ENCODE results near the gene HNRNPC. TPM values are rescaled to one million over a fixed set of nuclear protein-coding genes. Genes with fewer than 3 reads are reported as not detected.
A peak's percentile ranks its signal among the peaks of the same experiment; 100 is the strongest.
"Not testable (repeated sequence)": the region's sequence is repeated elsewhere in the genome, so short reads cannot be mapped to it uniquely, and the experiment has no call there.

Gene HNRNPC
- total RNA-seq, 2 experiments from 2014 or later, result 1,063 to 1,070 TPM

GRCh38 chr14:21238823-21239518 lies 30.3 kb downstream of the HNRNPC start:
- no peaks in the 10 kb centered on the region for H3K9me3 Mint-ChIP-seq
- ChIA-PET POLR2A (interaction anchor here (0.6 to 1.6 kb wide), 3 partner anchors 17 to 122 kb away, joined by 3 to 7 read pairs (median 3); no protein-coding TSS in a partner anchor), CTCF (interaction anchor here (1.1 kb wide), 1 partner anchor 11 kb away, joined by 3 read pairs; no protein-coding TSS in a partner anchor)
- intact Hi-C loops (cut with micrococcal nuclease), result loop anchor here (10.0 kb wide), 1 partner anchor 316 kb away; no protein-coding TSS in a partner anchor
- H3K4me1 Mint-ChIP-seq (ENCODE audit: low read depth), result peaks cover 83% of the 10 kb centered on the region
- H3K27me3 Mint-ChIP-seq, result no peaks in the 10 kb centered on the region
- H3K4me3 Mint-ChIP-seq, result no peak overlapping the region
- DNase-seq, result no peak
- H3K36me3 Mint-ChIP-seq, result peaks cover 55% of the 10 kb centered on the region
- H3K27ac Mint-ChIP-seq, result peak overlapping the region; percentile 33

- Mint-ChIP-seq H3K27me3 (no peaks in the 10 kb centered on the region), H3K36me3 (peaks cover 60% of the 10 kb centered on the region), H3K4me3 (no peak overlapping the region), H3K9me3 (no peaks in the 10 kb centered on the region), H3K27ac (peak overlapping the region; percentile 13), H3K4me1 (ENCODE audit: low read depth) (peaks cover 86% of the 10 kb centered on the region)
- CTCF ChIA-PET, result no interaction called here
- DNase-seq, result no peak
- POLR2A ChIA-PET, result no interaction called here
- intact Hi-C loops (cut with micrococcal nuclease), result loop anchor here (10.0 kb wide), 1 partner anchor 318 kb away; no protein-coding TSS in a partner anchor
Measured at GRCh38 chr14:21236948-21237797, 32.1 kb downstream of the HNRNPC start.

- no peaks in the 10 kb centered on the region for H3K27me3 Mint-ChIP-seq
Measured at GRCh38 chr14:21234112-21234511, 35.1 kb downstream of the HNRNPC start.

GRCh38 chr14:21233457-21234076 lies 35.7 kb downstream of the HNRNPC start:
- DNase-seq, result peak; percentile 33
- ChIA-PET CTCF (interaction anchor here (0.9 to 1.9 kb wide), 2 partner anchors 13 to 23 kb away, joined by 3 to 5 read pairs; no protein-coding TSS in a partner anchor), POLR2A (interaction anchor here (1.0 kb wide), 1 partner anchor 221 kb away, joined by 4 read pairs; no protein-coding TSS in a partner anchor)
- H3K4me1 Mint-ChIP-seq (ENCODE audit: low read depth), result peaks cover 89% of the 10 kb centered on the region
- peaks cover 66% of the 10 kb centered on the region for H3K36me3 Mint-ChIP-seq
- no peaks in the 10 kb centered on the region for H3K9me3 Mint-ChIP-seq
- peak overlapping the region; percentile 79 for H3K27ac Mint-ChIP-seq
- intact Hi-C loops (cut with micrococcal nuclease), result loop anchor here (2.0 to 10.0 kb wide), 3 partner anchors 21 to 321 kb away; partner anchors contain the start of gene SUPT16H
- H3K4me3 Mint-ChIP-seq, result peak overlapping the region; percentile 46
- H3K27me3 Mint-ChIP-seq, result no peaks in the 10 kb centered on the region

More at GRCh38 chr14:21234112-21234511, 35.1 kb downstream of the HNRNPC start:
- CTCF ChIA-PET, result no interaction called here
- Mint-ChIP-seq H3K4me3 (peak overlapping the region; percentile 46), H3K4me1 (ENCODE audit: low read depth) (peaks cover 95% of the 10 kb centered on the region), H3K36me3 (peaks cover 72% of the 10 kb centered on the region), H3K9me3 (no peaks in the 10 kb centered on the region), H3K27ac (peak overlapping the region; percentile 5)
- intact Hi-C loops (cut with micrococcal nuclease), result loop anchor here (2.0 to 10.0 kb wide), 3 partner anchors 21 to 321 kb away; partner anchors contain the start of gene SUPT16H
- no peak for DNase-seq
- POLR2A ChIA-PET, result interaction anchor here (1.0 kb wide), 1 partner anchor 220 kb away, joined by 4 read pairs; no protein-coding TSS in a partner anchor

GRCh38 chr14:21231020-21231652 lies 38.1 kb downstream of the HNRNPC start:
- no peaks in the 10 kb centered on the region for H3K27me3 Mint-ChIP-seq
- H3K4me3 Mint-ChIP-seq, result peak overlapping the region; percentile 66
- intact Hi-C loops (cut with micrococcal nuclease), result loop anchor here (1.0 to 10.0 kb wide), 4 partner anchors 14 to 324 kb away; partner anchors contain the start of gene SUPT16H
- DNase-seq, result peak; percentile 53
- ChIA-PET POLR2A (interaction anchor here (0.9 to 2.7 kb wide), 6 partner anchors 16 to 139 kb away, joined by 3 to 16 read pairs (median 6); no protein-coding TSS in a partner anchor), CTCF (interaction anchor here (1.1 to 2.0 kb wide), 6 partner anchors 15 to 162 kb away, joined by 3 to 6 read pairs (median 4); no protein-coding TSS in a partner anchor)
- H3K4me1 Mint-ChIP-seq (ENCODE audit: low read depth), result peaks cover 83% of the 10 kb centered on the region
- peak overlapping the region; percentile 92 for H3K27ac Mint-ChIP-seq
- peaks cover 72% of the 10 kb centered on the region for H3K36me3 Mint-ChIP-seq
- H3K9me3 Mint-ChIP-seq, result no peaks in the 10 kb centered on the region

- Mint-ChIP-seq H3K36me3 (peaks cover 74% of the 10 kb centered on the region), H3K9me3 (no peaks in the 10 kb centered on the region), H3K4me3 (peak overlapping the region; percentile 40), H3K4me1 (ENCODE audit: low read depth) (peaks cover 78% of the 10 kb centered on the region), H3K27ac (peak overlapping the region; percentile 92), H3K27me3 (no peaks in the 10 kb centered on the region)
- ChIA-PET CTCF (interaction anchor here (0.6 to 0.7 kb wide), 2 partner anchors 13 to 97 kb away, joined by 3 read pairs; no protein-coding TSS in a partner anchor), POLR2A (interaction anchor here (0.9 to 2.7 kb wide), 4 partner anchors 12 to 35 kb away, joined by 3 to 16 read pairs (median 11); no protein-coding TSS in a partner anchor)
- DNase-seq, result no peak
- intact Hi-C loops (cut with micrococcal nuclease), result loop anchor here (2.0 to 10.0 kb wide), 4 partner anchors 13 to 325 kb away; partner anchors contain the start of gene SUPT16H
Measured at GRCh38 chr14:21229821-21230220, 39.4 kb downstream of the HNRNPC start.

GRCh38 chr14:21227981-21228380 lies 41.3 kb downstream of the HNRNPC start:
- CTCF ChIA-PET, result no interaction called here
- H3K9me3 Mint-ChIP-seq, result no peaks in the 10 kb centered on the region
- peak overlapping the region; percentile 8 for H3K27ac Mint-ChIP-seq
- intact Hi-C loops (cut with micrococcal nuclease), result loop anchor here (2.0 kb wide), 1 partner anchor 17 kb away; no protein-coding TSS in a partner anchor
- no peak for DNase-seq
- H3K36me3 Mint-ChIP-seq, result peaks cover 74% of the 10 kb centered on the region
- H3K27me3 Mint-ChIP-seq, result no peaks in the 10 kb centered on the region
- H3K4me1 Mint-ChIP-seq (ENCODE audit: low read depth), result peaks cover 78% of the 10 kb centered on the region
- no peak overlapping the region for H3K4me3 Mint-ChIP-seq
- POLR2A ChIA-PET, result interaction anchor here (0.8 to 1.6 kb wide), 2 partner anchors 17 to 37 kb away, joined by 3 to 4 read pairs; no protein-coding TSS in a partner anchor

- peaks cover 78% of the 10 kb centered on the region for H3K36me3 Mint-ChIP-seq
- ChIA-PET CTCF (no interaction called here), POLR2A (interaction anchor here (0.6 kb wide), 1 partner anchor 1928 kb away, joined by 3 read pairs; no protein-coding TSS in a partner anchor)
- peaks cover 77% of the 10 kb centered on the region for H3K4me1 Mint-ChIP-seq (ENCODE audit: low read depth)
- no peak overlapping the region for H3K4me3 Mint-ChIP-seq
- H3K27me3 Mint-ChIP-seq, result no peaks in the 10 kb centered on the region
- H3K9me3 Mint-ChIP-seq, result no peaks in the 10 kb centered on the region
- H3K27ac Mint-ChIP-seq, result no peak overlapping the region
- no peak for DNase-seq
- intact Hi-C loops (cut with micrococcal nuclease), result no loop called here
Measured at GRCh38 chr14:21227150-21227549, 42.1 kb downstream of the HNRNPC start.

DNA sequence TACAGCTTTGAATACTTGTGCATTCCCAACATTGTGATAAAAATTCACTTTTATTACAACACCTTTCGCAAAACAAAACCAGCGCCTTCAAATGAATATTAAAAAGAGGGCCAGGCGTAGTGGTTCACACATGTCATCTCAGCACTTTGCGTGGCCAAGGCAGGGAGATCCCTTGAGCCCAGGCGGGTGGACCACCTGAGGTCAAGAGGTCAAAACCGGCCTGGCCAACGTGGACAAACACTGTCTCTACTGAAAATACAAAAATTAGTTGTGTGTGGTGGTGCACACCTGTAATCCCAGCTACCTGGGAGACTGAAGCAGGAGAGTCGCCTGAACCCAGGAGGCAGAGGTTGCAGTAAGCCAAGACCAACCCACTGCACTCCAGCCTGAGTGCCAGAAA lies 42.8 kb downstream of the HNRNPC start:
- no peak overlapping the region for H3K27ac Mint-ChIP-seq

DNA sequence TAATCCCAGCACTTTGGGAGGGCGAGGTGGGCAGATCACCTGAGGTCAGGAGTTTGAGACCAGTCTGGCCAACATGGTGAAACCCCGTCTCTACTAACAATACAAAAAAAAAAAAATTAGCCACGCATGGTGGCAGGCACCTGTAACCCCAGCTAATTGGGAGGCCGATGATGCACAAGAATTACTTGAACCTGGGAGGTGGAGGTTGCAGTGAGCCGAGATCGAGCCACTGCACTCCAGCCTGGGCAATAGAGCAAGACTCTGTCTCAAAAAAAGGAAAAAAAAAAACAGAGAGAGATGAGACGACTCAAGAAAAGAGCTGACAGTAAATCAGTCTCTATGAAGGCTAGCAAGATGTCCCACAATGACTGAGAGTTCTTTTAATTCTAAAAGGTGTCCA lies 44.1 kb downstream of the HNRNPC start:
- H3K27ac Mint-ChIP-seq; H3K9me3 Mint-ChIP-seq; H3K27me3 Mint-ChIP-seq; DNase-seq; H3K4me3 Mint-ChIP-seq; intact Hi-C loops (cut with micrococcal nuclease): not testable (repeated sequence)
- Mint-ChIP-seq H3K4me1 (ENCODE audit: low read depth) (peaks cover 76% of the 10 kb centered on the region), H3K36me3 (peaks cover 77% of the 10 kb centered on the region)
- ChIA-PET CTCF (interaction anchor here (1.6 kb wide), 1 partner anchor 15 kb away, joined by 4 read pairs; no protein-coding TSS in a partner anchor), POLR2A (interaction anchor here (0.9 kb wide), 1 partner anchor 9 kb away, joined by 3 read pairs; no protein-coding TSS in a partner anchor)

More for the DNA sequence above, 42.8 kb downstream of the HNRNPC start:
- H3K4me1 Mint-ChIP-seq (ENCODE audit: low read depth), result peaks cover 78% of the 10 kb centered on the region
- no peaks in the 10 kb centered on the region for H3K9me3 Mint-ChIP-seq
- POLR2A ChIA-PET, result interaction anchor here (0.6 to 0.9 kb wide), 2 partner anchors 19 to 1929 kb away, joined by 3 to 6 read pairs; no protein-coding TSS in a partner anchor
- intact Hi-C loops (cut with micrococcal nuclease), result no loop called here
- peaks cover 79% of the 10 kb centered on the region for H3K36me3 Mint-ChIP-seq
- CTCF ChIA-PET, result interaction anchor here (1.6 kb wide), 1 partner anchor 14 kb away, joined by 4 read pairs; no protein-coding TSS in a partner anchor
- DNase-seq, result no peak
- no peaks in the 10 kb centered on the region for H3K27me3 Mint-ChIP-seq
- no peak overlapping the region for H3K4me3 Mint-ChIP-seq

Data from activated CD4-positive, alpha-beta memory T cell treated with anti-CD3 and anti-CD28 coated beads for 36 hours (primary cell).